Measurements from ENCODE around the gene LCE7A. TPM values are rescaled to one million over a fixed set of nuclear protein-coding genes. Genes with fewer than 3 reads are reported as not detected.

LCE7A gene
- total and polyA plus RNA-seq, 2 donors (not counting 3 experiments of a cell fraction or from before 2014, with no cell fraction given), result not detected

DNA sequence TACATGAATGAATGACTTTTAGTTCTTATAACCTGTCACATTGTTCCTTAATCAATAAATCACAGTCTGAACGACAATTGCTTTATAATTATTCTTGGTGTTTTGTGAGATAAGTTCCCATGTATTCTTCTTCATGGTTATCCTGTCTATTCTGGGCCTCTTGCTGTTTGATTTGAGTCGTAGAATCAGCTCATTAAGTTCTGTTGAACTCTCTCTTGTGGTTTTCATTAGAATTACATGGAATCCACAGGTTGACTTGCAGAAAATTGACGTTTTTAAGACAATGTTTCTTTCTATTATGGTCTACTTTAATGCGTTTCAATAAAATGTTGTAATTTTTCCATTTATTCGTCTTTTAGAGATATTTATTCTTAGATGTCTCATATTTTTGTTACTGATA lies 36.5 kb upstream of the LCE7A start:
- intact Hi-C loops (cut with micrococcal nuclease), result no loop called here
- CTCF ChIA-PET, result no interaction called here

More for the DNA sequence above, 36.5 kb upstream of the LCE7A start:
- dilution Hi-C loops (cut with MboI; ENCODE audit: extremely low pct_ligation_motif_present, low sequenced_read_pairs), result no loop called here
- no TSS peak for BruUV-seq (replicated peaks)
- H3K27ac ChIP-seq (ENCODE audit: insufficient read depth, low read depth, low read length), result no peak overlapping the region
- FAIRE-seq (no peak), DNase-seq (ENCODE audit: low read depth, low spot score) (no peak)
- H3K4me3 ChIP-seq (replicated peaks in 1 of 3; ENCODE audit: insufficient read depth in 1 of 3, low read depth in 1 of 3, low read length in 3 of 3), result no peak overlapping the region
- no peaks in the 10 kb centered on the region for H3K79me2 ChIP-seq (ENCODE audit: control insufficient read depth, insufficient read depth, low read length)
- no peaks in the 10 kb centered on the region for H4K20me1 ChIP-seq (replicated peaks; ENCODE audit: control insufficient read depth, extremely low read depth, insufficient read depth, low read length)
- no peaks in the 10 kb centered on the region for H3K4me1 ChIP-seq (ENCODE audit: control insufficient read depth, extremely low read depth, insufficient read depth, low read length)
- TF ChIP-seq, protein P1, sequence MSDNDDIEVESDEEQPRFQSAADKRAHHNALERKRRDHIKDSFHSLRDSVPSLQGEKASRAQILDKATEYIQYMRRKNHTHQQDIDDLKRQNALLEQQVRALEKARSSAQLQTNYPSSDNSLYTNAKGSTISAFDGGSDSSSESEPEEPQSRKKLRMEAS (IDR thresholded peaks at IDR 0.05; ENCODE audit: insufficient read depth, insufficient read length), result no peak
- TF ChIP-seq JUN (IDR thresholded peaks at IDR 0.05; ENCODE audit: borderline replicate concordance, insufficient read depth, insufficient read length, low read depth), result no peak
- TF ChIP-seq POLR2A (IDR thresholded peaks at IDR 0.05; ENCODE audit: low read depth, low read length), result no peak
- no peak for TF ChIP-seq GATA2 (IDR thresholded peaks at IDR 0.05; ENCODE audit: insufficient read depth, insufficient read length, low read depth, low read length)
- TF ChIP-seq, protein P2, sequence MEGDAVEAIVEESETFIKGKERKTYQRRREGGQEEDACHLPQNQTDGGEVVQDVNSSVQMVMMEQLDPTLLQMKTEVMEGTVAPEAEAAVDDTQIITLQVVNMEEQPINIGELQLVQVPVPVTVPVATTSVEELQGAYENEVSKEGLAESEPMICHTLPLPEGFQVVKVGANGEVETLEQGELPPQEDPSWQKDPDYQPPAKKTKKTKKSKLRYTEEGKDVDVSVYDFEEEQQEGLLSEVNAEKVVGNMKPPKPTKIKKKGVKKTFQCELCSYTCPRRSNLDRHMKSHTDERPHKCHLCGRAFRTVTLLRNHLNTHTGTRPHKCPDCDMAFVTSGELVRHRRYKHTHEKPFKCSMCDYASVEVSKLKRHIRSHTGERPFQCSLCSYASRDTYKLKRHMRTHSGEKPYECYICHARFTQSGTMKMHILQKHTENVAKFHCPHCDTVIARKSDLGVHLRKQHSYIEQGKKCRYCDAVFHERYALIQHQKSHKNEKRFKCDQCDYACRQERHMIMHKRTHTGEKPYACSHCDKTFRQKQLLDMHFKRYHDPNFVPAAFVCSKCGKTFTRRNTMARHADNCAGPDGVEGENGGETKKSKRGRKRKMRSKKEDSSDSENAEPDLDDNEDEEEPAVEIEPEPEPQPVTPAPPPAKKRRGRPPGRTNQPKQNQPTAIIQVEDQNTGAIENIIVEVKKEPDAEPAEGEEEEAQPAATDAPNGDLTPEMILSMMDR (IDR thresholded peaks at IDR 0.05; ENCODE audit: extremely low read depth in 1 of 2, insufficient read depth in 1 of 2, low read depth in 1 of 2, low read length in 2 of 2), result no peak
- TF ChIP-seq POLR2AphosphoS5 (IDR thresholded peaks at IDR 0.05; ENCODE audit: insufficient read depth, low read depth, low read length), result no peak
- no peak for TF ChIP-seq EZH2 (IDR thresholded peaks at IDR 0.05; ENCODE audit: borderline replicate concordance, low read depth, low read length, severe bottlenecking)
- TF ChIP-seq MYC (IDR thresholded peaks at IDR 0.05; ENCODE audit: low read depth, low read length), result no peak
- TF ChIP-seq FOS (IDR thresholded peaks at IDR 0.05; ENCODE audit: borderline replicate concordance, insufficient read depth, low read length), result no peak
- H2AFZ ChIP-seq (ENCODE audit: low read depth, low read length), result no peak overlapping the region
- H3K9me1 ChIP-seq (replicated peaks; ENCODE audit: control insufficient read depth, extremely low read depth, insufficient read depth, low read length), result no peaks in the 10 kb centered on the region
- H3K27me3 ChIP-seq (ENCODE audit: control insufficient read depth in 2 of 2, insufficient read depth in 2 of 2, low read length in 2 of 2), result no peaks in the 10 kb centered on the region
- POLR2A ChIA-PET, result no interaction called here
- no peak overlapping the region for H3K4me2 ChIP-seq (ENCODE audit: insufficient read depth, low read length)
- no peaks in the 10 kb centered on the region for H3K36me3 ChIP-seq (ENCODE audit: control insufficient read depth in 2 of 2, extremely low read depth in 1 of 2, insufficient read depth in 2 of 2, low read length in 2 of 2)
- no peak overlapping the region for H3K9ac ChIP-seq (replicated peaks; ENCODE audit: extremely low read depth, insufficient read depth, low read length)
- H3K9me3 ChIP-seq (replicated peaks; ENCODE audit: control insufficient read depth, insufficient read depth, low read length), result no peaks in the 10 kb centered on the region
